ENCODE results near the gene DGKG.

The DGKG gene

DNA sequence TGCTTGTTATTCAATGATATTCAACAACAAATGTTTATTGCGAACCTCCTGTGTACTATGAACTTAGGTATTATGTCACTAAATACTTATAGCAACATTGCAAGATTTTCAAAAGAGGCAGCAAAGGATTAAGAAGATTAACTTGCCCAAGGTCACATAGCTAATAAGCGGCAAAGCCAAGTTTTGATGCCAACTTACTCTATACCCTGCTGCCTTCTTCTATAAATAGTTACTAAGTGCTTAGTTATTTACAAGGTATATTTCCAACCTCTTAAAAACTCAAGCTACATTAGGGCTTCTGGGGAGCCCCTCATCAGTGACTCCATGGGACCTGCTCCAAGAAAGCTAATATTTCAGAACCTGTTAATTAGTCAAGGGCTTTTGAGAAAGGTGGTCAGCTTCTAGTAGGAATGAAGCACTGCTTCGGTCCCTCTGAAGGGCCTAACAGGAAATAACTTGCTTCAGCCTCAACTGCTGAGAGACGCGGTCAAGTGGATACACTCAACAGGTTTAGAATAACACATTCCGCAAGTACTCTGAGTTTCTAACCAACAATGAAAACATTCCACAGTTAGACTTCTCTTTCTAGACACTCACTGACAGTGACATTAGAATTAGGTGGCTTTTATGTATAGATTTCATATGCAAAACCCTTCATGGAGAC lies 125.5 kb downstream of the DGKG start:
- no peak for DNase-seq

DNA sequence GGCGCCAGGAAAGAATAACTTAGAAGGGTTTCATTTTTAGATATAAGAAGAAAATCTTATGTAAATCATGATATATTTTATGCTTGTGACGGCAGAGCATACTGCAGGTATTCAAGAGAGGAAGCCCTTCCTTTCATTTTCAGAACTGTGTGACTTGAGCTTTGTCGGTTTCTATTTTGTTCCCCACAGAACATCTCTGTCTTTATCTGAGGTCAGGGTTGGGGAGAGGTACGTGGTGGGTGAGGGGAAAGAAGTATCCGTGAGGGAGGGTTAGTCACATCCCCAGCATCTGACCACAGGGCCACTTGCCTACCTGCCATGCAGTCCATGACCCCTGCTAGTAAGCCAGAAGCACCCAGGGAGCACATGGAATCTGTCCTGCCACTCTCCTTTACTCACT lies 126.5 kb downstream of the DGKG start:
- DNase-seq, result no peak

DNA sequence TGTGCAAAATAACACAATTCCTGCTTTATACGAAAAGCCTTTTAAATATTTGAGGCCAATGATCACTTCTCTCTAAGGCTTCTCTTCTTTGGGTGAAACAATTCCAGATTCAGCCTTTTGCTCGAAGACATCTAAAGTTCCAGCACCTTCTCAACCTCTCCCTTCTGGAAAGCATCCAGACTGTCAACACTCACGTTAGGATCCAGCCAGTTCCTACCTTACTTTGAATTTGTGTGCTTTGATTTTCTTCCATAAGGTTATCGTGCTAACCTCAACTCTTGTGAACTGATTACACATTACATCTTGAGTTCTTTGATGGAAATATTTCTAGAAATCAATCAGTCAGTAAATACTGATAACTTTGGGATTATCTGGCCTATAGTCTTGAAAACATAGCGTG lies 127.9 kb downstream of the DGKG start:
- no peak for DNase-seq

DNA sequence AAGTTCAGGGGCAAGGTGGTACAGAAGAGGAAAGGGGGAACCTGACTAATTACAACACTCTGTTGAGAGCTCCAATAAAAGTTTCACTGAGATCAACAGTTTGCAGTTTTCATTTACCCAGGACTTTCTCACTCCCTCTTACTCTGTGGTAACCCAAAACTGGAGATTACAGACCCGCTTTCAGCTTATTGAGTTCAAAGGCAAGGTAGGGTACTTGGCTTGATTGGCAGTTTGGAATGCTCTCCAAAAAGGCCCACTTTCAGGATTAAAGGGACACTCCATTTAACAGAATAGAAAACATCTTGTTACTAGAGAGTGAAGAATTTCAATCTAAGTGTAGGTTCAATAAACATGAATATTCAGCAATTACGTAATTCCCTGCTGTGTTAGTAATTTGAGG lies 135.6 kb downstream of the DGKG start:
- DNase-seq, result no peak

DNA sequence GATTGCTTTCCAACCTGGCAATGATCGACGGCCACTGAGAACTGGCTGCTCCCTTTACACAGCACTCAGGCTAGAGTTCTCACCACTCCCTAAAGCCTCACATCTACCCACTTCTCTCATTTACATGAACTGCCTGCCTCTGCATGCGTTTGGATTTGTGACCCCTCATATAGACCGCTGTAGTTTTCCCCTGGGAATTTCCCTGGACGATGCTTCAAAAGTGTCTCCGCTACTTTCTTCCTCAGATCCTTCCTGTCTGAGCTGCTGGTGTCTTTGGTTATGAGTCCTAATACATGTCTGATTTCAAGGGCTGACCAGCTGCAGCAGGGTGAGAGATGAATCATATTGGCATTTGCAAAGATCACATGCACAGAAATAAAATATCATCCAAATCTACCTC lies 136.4 kb downstream of the DGKG start:
- no peak for DNase-seq

DNA sequence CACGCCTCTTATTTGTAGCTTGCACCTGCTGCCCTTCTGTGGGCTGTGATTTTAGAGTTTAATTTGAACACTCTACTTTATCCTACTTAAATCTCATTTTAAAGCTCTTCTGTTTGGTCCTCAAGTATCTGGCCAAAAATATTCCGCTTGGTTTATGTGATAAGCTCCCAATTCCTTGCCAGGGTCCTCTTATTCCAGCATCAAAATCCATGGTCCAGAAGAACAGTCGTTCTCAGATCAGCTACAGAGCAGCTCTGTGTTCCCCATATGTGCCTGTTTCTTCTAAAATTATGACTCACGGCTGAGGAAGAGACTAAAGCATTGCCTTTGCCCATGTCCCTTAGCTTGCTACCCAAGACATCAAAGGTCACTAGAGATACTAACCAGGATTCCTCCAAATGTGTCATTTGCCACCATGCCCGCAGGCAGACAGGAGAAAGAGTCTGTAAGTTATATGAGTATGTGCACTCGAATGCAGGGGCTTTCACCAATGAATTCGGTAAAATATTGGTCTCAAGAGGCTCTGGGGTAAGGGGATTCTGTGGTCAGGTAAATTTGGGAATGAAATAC lies 137.9 kb downstream of the DGKG start:
- DNase-seq, result no peak

DNA sequence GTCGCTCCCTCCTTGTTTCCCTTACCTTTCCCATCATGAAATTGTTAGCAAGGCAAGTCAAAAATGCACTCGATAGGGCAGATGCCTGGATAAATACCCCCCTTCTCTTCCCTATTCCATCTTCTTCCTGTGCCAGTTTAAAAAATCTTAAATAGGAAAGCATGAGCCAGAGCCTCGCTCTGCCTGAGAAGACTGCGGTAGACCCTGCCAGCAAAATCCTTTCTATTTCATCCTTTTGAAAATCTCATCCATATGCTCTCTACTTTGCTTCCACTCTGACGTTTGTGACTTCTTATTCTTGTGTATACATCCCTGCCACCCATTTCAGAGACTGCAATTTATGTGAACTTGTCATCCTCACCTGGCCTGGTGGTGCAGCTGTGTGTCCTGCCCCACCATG lies 138.6 kb downstream of the DGKG start:
- DNase-seq, result no peak

DNA sequence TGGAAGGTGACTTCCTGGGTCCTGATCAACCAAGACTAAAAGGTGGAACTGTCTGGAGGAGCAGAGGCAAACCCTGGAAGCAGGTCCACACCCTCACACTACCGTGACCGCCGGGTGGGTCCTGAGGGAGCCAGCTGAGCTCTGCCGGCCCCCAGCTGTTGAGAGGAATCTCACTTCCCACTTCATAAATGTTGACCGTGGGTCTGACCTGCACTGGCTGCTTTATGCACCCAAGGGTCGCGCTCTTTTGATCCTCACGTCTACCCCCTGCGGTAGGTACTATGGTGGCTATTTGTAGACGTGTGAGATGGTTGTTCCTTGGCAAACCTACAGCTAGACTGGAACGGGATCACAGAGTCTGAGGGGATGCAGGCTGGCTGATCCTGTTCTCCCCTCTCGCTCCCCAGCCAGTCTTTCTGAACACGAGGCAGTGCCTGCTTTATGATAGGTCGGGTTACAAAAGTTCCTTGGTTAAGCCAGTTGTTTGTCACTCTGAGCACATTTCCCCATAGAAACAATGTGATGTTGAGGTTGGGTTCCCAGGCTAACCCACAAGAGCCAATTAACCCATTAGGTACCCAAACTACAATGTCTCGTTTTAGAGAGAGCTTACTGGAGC lies 140.2 kb downstream of the DGKG start:
- DNase-seq, result peak; percentile 62

DNA sequence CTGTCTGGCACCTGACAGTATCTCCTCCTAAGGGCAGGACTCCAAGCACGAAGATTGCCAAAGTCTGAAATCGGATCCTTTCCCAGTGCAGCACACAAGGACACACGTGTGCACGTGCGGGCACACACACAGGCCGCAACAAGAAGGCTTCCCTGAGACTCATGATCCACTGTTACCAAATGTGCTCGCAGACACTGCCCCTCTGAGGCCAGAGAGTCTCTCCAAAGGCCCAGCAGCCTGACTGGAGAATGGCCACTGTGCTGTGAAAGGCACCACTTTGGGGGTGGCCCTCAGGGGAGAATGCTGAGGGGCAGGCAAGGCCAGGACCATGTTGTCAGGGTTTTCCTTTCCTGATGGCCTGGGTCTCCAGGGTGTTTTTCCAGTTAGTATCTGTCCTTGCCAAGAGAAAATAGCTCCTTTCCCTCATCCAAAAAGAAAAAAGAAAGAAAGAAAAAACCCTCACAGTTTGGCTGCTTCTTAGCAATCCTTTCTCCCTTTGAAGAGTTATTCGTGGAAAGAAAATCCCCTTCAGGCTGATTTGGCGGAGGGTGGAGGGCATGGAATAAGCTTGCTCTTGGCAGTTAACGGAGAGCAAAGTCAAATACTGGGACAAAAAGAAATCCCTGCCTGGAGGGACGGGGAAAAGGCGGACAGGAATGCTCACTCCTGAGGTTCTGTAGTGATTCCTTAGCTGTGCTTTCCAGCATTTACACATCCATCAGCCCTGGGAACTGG lies 141.0 kb downstream of the DGKG start:
- DNase-seq, result no peak

DNA sequence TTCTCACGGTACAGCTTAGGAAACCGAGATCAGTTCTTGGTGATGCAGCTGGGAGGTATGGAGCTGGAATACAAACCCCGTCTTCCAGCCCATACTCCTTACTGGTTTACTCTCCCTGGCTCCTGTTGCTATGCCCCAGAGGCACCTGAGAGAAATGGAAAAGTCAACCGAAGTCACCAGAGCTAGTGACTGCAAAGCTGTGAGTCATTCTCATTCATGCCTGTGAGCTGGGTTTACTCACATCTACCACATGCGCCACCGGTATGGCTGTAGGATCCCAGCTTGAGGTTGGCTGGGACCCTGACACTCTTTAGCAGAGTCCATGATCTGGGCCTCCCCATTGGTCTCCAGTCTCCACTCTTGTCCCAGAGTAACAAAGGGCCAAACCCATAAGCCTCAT lies 141.7 kb downstream of the DGKG start:
- DNase-seq, result no peak

DNA sequence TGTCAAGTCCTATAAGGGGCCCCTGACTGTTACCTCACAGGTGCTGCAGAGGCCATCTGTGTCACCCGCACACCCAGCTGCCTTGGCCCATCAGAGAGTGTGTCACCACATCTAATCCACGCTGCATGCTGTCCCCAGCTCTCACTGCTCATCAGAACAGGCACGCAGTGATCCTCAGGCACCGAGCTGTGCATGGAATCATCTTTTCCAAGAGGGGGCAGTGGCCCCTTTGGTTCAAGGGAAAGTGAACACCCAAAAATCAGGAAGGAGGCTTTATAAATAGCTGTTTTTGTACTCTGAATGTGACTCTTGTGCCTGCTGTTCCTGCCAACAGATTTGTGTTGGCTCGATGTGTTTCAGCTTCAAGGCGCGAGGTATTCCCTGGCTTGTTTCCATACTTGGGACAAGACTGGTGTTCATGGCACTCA lies 142.8 kb downstream of the DGKG start:
- peak; percentile 63 for DNase-seq

DNA sequence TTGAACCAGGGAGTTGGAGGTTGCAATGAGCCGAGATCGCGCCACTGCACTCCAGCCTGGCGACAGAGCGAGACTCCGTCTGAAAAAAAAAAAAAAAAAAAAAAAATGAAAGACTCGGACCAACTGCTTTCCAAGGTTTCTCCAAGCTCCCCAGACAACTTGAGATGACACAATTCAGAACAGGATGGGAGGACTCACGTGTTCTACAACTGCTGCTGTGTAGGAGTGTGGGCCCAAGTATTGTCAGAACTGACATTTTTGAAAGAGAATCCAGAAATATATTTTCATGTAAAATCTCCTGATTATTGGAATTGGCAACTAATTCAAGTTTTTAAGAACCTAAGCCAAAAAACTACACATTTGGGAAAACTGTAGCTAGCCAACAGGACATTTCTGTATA lies 143.6 kb downstream of the DGKG start:
- DNase-seq, result no peak

DNA sequence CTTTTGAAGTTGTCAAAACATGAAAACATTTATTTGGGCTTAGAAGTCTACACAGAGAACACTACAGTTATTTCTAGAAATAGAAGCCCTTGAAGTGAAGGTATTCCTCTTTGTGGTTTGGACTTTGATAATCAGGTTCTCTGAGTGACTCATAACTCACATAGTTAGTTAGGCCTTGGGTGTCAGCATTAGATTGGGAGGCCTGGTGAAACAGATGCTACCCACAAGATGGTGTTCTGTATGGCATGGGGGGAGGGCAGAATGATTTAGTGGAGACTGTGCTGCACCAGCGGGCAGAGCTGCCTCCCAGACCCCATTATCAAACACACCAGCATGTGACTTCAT lies 144.2 kb downstream of the DGKG start:
- no peak for DNase-seq

DNA sequence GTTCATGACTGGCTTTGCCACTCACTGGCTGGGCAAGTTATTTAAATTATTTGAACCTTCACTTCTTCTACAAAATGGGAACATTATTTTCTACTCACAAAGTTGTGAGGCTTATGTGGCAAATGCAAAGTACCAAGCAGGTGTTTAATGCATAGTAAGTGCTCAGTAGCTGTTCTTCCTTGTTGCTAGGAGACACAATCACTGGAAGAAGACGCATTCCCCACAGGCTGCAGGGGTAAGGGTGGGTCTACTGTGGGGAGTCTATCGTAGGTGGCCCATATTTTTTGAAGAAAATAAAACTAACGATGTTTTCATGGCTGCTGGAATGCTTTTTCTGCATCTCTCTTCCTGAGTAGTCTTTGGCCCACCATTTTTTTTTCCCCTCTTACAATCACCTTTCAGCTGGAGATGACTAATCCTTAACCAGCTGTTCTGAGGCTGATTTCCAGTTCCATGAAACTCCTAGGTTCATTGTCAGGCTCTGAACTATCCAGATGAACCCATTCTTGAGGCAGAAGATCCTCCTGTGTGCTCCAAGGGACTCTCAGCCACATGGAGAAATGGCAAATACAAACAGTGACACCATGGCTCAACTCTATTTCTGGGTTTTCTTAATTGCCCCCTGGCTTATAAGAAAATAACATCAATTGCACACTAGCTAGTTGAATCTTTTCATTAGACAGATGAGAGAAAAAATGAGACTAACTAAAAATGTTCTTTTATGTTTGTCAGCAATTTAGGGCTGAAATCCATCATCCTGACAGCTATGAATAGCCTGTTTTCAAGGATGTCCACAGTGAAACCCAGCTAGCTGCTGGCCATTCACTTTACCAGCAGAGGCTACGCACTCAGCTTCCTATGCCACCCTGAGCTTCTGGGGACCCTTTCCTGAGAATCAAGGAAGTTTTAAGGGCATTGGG lies 144.9 kb downstream of the DGKG start:
- DNase-seq, result no peak

DNA sequence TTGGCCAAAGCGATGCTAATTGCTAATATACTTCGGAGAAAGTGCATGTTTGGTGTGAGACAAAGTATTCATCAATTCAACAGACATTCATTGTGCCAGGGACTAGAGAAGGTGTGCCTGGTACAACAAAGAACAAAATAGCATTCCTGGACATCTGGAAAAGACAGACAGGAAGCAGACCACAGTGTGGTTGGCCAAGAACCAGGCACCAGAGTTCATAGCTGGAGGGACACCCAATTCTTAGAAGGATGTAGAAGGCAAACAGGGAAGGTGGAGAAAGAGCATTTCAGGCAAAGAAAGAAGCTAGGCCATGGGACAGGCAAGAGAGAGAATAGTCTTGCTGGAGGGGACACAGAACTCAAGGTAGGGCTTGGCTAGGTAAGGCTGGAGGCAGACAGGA lies 147.4 kb downstream of the DGKG start:
- DNase-seq, result no peak

DNA sequence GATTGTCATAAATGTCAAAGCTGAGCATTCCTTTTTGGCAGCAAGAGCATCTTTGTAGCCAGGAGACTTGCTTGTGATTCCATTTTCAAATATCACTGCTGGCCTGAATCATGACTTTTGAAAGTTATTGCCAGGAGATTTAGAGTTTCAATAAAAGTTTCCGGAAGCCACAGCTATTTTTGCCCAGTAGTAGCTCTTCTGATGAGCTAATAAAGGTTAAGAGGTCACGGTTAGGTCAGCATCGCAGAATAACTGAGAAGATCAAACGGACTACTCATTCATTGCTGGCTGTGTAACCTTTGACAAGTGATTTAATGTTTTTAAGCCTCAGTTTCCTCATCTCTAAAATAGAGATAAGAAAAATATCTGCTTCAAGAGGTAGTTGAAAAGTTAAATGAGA lies 148.1 kb downstream of the DGKG start:
- DNase-seq, result no peak

DNA sequence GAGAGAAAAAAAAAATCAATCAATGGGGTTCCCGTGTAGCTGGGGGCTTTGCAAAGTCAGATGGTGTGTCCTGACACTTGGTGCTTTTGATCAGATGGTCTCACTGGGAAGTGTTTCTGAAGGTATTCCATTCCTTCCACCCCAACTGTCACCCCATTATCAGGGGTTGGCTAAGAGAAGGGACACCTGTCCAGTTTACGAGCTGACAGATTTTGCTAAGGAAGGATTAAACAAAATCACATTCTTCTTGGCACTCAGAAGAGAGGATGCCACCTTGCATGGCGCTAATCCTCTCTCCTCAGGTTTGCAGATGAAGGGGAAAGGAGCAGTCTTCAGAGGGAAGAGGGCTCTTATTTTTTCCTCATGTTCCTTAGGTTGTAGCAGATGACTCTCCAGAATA lies 149.4 kb downstream of the DGKG start:
- no peak for DNase-seq

DNA sequence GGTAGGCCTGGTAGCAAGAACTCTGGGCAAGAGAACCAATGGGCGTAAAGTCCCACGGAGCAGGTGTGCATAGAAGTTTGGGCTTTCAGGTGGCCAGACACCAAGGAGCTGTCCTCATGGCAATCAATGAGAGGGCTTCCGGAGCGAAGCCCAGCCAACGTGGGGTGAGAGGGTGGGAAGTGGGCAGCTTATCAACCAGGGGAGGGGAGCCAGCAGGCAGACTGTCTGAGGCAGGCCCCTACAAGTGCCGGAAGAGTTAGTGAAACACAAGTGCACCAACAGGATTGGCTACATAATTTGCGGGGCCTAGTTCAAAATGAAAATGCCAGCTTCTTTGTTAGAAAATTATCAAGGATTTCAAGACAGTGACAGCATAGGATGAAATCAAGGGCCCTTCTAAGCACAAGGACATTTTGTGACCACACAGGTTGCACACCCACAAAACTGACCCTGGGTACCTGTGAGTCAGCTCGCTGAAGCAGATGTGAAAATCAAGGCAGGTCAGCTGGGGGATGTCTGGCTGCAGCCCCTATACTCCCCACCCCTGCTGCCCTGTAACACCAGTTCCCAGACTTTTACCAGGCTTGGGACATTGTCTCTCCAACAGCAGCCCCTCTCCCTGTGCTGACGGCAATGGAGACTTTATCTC lies 151.1 kb downstream of the DGKG start:
- no peak for DNase-seq

DNA sequence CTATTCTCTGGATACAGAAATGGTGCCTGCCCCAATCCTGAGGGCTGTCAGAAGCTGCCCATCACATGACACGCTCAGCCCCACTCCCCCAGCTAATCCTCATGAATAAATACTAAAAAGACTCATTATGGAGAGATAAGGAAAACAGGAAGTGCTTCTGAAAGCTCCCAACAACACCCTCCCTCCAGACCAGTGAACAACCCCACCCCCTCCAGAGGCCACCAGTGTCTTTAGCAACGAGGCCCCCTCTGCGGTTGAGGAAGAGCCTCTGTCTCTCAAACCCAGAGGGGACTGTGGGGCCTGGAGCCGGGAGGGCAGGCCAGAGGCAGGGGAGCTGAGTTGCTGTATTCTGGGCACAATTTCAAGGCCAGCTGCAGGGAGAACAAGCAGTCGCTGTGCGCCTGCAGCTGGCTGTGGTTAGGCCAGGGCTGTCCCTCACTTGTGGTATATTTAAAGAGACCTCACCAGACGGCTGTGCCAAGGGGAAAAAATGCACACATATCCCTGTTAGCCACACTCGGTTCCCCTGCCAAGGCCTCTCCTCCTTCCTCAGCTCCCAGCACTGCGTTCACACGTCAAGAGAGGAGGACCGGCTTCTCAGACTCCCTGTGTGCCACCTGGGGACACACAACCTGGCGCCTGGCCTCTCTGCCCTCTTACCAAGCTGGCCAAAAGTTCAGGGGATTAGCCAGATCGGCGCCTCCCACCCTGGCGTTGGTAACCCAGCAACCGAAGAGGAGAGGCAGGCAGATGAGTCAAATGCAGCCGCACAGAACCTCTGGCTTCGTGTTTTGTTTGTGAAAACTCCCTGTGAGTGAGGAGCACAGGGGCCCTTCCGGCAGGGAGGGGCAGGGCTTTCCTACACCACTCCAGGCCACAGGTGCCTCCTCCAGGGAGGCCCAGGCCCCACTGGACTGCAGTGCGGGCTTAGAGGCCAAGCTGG lies 152.0 kb downstream of the DGKG start:
- DNase-seq, result peak; percentile 83

DNA sequence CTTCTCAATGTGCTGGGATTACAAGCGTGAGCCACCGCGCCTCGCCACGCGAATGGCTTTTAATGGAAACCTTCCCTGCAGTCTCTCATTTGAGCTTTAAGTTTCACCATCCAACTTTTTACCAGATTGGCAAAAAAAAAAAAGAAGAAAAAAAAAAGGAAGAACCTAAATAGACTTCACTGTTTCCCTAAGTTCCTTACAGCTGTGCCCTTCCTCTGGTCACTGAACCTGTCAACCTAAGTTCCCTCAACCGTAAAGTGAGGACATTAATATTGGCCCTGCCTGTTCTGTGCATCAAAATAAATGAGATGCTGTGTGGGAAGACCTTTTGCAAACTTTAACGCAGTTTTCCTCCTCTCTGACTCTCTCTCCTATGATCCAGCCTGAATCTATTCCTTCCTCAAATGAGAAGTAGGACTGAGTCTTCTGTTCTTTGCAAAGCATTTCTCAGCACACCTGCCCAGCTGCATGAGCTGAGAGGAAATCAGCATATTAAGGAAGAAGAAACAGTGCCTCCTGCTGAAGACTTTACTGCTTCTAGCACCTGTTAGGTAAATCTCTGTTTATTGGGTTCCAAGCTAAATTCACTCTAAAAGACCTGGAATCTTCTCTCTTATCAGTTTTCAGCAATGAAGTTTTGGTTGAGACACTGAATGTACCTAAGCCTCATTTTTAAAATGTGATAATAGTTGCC lies 153.6 kb downstream of the DGKG start:
- DNase-seq, result no peak

DNA sequence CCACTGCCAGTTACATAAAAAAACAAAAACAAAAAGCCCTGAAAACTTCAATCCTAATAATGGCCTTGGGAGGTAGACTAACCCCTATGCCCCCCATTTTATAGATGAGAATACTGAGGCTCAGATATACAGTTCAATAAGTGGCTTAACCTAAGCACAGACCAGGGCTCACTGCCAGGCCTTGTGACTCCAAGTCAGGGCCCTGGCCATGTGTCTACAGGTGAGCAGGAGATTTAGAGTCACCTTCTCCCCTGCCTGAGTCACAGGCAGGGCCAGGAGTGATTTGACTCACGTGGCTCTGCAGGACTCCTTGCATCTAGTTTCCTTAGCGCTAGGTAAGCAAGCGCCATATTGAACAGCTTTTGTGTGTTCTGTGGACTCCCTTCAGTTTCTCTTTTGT lies 154.5 kb downstream of the DGKG start:
- no peak for DNase-seq
